Esophagus squamous epithelium (tissue), 4 donors: ENCODE measurements around the gene SLC9A9.

Experiments
- POLR2A ChIP-seq, 4 donors: fragments of 450-650 bp; IDR thresholded peaks; one replicate each; pipeline ENCODE4 v1.6.1; 2017; ENCODE audit warnings: antibody characterized with exemption in 4 of 4, mild to moderate bottlenecking in 4 of 4, moderate library complexity in 3 of 4
- TF ChIP-seq, protein P1 (sequence below), 6 experiments: fragments of 450-650 bp in 4 of 6; fragments of 200-600 bp in 2 of 6; sonication (generic) in 2 of 6; IDR thresholded peaks; one replicate each; pipeline ENCODE4 v1.5.1; 2016 to 2019; ENCODE audit warnings: antibody characterized with exemption in 6 of 6, mild to moderate bottlenecking in 4 of 6, moderate library complexity in 4 of 6

GRCh38 chr3:143686638-143687197, 161.6 kb downstream of the SLC9A9 start:
- no peak for TF ChIP-seq POLR2A (IDR thresholded peaks at IDR 0.05)
- TF ChIP-seq, protein P1, sequence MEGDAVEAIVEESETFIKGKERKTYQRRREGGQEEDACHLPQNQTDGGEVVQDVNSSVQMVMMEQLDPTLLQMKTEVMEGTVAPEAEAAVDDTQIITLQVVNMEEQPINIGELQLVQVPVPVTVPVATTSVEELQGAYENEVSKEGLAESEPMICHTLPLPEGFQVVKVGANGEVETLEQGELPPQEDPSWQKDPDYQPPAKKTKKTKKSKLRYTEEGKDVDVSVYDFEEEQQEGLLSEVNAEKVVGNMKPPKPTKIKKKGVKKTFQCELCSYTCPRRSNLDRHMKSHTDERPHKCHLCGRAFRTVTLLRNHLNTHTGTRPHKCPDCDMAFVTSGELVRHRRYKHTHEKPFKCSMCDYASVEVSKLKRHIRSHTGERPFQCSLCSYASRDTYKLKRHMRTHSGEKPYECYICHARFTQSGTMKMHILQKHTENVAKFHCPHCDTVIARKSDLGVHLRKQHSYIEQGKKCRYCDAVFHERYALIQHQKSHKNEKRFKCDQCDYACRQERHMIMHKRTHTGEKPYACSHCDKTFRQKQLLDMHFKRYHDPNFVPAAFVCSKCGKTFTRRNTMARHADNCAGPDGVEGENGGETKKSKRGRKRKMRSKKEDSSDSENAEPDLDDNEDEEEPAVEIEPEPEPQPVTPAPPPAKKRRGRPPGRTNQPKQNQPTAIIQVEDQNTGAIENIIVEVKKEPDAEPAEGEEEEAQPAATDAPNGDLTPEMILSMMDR (IDR thresholded peaks at IDR 0.05): no peak
